GM21786 (cell line): ENCODE data around the gene STARD3.
"Not testable (repeated sequence)": the region's sequence is repeated elsewhere in the genome, so short reads cannot be mapped to it uniquely, and the experiment has no call there.

ENCODE experiments used
- ATAC-seq: cut with Tn5 transposase; IDR thresholded peaks from one replicate; pipeline ENCODE4 v1.9.1; 2021; ENCODE audit not compliant: unreplicated experiment

Gene STARD3

DNA sequence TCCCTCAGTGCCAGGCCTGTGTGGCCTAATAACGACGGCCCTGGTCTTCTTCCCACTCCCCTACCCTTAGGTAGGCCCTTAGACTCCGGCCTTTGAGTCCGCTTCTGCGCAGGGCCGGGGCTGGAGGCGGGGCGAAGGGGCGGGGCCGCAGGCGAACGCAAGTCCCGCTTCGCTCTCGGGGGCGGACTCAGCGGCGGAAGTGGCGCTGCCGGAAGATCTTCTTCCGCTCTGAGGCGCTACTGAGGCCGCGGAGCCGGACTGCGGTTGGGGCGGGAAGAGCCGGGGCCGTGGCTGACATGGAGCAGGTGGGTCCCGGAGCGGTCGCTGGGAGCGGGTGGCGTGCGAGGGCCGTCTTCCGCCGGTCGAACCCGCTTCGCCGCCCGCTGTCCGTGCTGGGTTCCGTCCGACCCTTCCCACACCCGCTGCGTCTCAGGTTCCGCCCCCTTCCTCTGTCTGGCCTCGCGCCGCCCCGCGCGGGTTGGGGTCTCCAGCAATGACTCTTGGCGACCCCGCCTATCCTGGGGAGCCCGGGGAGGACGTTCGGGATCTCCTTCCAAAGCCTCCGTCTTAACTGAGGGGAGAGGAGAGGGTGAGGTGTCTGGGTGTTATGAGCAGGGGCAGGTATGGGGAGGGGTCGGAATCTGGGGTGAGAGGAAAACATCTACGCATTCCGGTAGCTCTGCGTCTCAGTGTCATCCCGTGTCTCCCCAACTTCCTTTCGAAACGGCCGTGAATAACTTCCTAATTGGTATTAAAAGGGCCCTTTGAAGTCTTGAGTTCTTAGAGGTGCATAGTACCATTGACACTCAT is at the start of gene STARD3:
Gene STARD3, plus strand, starts transcription at position 218 of the 810 bp plus-strand sequence. CDS start 16,388 bp downstream, outside the sequence.
- peak; percentile 71 for ATAC-seq

DNA sequence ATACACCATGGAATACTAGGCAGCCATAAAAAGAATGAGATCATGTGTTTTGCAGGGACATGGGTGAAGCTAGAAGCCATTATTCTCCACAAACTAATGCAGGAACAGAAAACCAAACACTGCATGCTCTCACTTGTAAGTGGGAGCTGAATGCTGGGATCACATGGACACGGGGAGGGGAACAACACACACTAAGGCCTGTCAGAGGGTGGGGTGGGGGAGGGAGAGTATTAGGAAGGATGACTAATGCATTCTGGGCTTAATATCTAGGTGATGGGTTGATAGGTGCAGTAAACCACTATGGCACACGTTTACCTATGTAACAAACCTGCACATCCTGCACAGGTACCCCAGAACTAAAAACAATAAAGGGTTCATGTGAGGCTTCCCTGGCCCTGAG is 46.8 kb upstream of the STARD3 start:
- ATAC-seq, result not testable (repeated sequence)

DNA sequence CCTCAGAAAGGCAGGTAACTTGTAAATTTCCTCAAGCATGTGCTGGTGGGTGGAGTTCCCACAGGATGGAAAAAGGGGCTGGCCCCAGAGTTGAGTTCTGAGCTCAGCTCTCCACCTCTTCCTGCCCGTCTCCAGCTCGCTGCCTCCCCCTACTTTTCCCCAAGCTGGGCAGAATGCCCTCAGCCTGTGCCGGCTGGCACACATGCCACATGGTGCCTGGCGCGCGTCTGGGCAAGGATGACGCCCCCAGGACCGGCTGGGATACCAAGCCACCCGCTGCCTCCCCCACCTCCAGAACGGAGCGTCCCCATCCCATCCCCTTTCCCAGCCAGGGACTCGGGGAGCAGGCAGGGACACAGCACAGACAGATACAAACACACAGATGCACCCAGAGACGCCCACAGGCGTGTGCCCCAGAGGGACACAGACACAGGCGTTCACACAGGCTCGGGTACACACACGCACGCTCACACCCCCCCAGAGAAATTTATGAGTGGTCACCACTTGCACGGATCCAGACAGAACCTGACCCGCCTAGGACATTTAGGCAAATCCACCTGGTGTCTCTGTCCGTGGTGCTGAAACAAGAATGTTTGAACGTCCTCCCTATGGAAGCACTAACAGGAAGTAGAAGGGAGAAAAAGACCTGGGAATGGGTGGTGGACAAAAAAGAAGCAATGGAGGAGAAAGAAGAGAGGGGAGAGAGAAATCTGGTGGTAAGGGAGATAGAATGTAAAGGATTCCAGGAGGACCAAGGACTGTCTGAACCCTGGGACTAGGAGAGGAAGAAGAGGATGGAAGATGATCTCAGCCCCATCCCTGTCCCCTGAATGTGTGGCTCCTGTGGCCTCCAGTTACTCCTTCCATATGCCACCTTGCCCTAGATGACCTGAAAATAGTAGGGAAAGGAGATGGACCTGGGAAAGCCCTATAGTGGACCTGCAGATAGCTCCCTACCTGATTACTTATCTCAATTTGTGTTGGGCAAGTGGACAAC is 44.7 kb upstream of the STARD3 start:
- ATAC-seq, result no peak

DNA sequence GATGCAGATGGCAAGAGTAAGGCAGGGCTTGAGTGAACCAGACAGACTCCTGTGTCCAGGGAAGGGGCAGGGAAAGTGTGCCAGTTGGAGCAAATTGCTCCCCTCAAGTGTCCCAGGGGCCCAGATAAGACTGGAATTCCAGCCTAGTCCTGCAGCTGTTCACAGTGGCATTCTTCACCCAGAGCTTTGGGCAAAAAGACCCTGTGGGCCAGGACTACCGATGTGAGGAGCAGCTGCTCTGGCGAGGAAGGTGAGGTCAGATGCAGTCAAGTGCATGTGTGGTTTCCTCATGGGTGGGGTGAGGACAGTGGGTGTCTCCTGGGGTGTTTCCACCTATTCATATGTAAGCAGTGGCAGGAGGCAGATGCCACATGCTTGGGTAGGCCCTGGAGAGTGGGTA is 43.6 kb upstream of the STARD3 start:
- ATAC-seq, result no peak

DNA sequence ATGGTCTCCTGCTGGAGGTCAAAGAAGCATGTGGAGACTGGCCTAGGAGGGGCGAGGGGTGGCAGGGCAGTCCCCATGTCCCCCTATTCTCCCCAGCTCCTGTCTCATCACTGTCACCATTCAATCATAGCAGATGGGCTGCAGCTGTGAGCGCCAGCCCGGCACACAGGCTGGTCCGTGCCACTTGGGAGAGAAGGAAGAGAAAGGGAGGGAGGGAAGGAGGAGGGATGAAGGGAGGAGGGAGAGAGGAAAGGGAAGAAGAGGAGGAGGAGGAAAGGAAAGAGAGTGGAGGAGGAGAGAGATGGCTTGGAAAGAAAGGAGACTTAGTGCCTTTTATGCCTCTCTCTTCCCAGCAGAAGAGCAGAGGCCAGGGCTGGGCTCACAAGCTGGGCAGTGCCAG is 41.6 kb upstream of the STARD3 start:
- ATAC-seq, result no peak

DNA sequence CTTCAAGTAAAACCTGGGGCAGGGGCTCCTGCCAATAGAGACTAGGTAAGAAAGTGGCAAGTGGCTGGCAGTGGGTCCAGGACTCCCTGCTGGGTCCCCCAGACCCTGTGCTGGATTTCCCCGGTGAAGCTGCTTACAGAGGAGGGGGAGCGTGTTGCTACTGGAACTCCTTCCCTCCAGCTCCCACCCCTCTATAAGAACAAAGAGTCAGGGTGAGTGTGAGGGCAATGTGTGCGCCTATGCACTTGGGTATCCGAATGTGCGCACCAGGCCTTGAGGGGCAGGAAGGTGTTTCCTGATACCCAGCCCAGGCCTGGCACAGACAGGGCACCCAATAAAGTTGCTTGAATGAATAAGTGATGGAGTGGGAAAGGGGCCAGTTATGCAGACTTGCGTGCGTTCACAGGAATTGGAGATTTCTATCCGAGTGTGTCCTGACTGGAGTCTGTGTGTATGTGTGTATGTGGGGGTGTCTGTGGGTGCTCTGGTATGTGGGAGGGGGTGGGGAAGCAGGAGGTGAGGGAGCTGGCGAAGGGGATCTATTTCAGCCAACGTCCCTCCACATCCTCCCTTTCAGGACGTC is 40.9 kb upstream of the STARD3 start:
- ATAC-seq, result no peak

DNA sequence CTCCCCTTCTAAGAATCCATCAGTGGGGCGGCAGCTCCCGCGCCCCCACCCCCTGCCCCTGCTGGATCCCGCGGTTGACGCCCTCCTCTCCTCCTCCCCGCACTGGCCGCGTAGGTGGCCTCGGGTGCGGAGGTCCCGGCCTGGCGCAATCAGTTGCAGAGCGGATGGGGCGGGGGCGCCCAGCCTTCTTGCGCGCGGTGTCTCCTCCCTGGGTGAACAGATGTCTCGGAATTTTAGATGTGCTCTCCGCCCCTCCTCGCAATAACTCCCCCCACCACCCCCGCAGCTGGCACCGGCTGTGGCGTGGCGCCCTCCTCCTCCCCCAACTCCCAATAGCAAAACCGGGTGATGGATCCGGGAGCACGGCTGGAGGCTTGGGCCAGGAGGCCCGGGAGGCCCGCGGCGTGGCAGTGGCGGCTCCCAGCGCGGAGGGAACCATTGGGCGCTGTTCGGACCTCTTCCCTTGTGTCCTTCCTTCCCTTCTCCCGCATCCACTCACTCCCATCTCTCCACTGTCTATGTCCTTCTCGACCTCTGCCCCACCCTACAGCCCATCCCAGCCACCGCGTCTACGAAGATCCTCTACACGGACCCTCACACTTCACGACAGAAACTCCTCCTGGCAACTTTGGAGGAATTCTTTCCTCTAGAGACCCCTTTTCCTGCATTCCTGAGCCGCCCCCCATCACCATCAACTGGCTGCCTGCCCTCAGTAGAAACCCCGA is 40.2 kb upstream of the STARD3 start:
- no peak for ATAC-seq

DNA sequence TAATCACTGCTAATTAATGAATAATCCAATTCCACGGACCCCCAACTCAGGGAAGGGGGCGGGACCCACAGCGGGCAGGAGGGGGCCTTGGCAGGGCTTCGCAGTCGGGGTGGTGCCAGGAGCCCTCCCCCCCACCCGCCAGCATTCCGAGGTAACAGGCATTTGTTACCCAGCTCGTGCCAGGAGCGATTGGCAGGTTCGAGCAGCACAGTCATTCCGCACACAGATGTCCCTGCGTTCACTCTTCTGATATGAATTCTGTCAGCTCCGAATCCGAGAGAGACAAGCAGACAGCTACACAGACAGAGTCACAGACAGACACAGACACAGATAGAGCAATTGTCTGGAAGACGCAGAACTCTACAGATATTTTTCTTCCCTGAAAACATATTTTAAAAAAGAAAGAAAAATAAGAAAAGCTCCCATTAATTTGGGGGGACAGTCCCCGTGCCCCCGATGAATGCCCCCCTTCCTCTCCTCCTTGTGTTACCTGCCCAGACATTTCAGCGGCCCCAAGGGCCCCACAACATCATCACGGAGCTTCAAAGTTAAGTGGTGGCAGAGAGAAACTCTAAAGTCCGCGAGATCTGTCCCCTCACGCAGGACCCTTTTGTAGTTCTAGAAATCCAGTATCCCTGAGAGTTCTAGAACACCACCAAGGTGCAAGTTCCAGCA is 39.4 kb upstream of the STARD3 start:
- ATAC-seq, result no peak

DNA sequence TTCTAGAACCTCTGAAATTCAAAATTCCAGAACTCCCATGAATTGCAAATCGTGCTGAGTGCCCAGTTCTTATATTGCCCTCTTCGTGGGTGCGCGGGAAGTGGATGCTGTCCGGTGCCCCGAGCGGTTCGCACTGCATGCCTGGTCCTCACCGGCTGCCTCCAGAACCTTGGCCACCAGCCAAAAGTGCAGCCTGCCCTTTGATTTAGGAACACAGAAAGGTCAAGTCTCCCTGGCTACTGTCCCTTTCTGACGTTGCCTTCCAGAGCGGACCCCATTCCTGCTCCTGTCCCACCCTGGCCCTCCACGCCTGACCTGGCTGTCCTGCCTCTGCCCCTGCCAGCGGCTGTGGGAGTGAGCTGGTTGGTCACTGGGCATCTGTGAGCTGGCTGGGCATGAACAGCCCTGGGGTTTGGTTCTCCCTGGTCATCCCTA is 38.9 kb upstream of the STARD3 start:
- ATAC-seq, result no peak

DNA sequence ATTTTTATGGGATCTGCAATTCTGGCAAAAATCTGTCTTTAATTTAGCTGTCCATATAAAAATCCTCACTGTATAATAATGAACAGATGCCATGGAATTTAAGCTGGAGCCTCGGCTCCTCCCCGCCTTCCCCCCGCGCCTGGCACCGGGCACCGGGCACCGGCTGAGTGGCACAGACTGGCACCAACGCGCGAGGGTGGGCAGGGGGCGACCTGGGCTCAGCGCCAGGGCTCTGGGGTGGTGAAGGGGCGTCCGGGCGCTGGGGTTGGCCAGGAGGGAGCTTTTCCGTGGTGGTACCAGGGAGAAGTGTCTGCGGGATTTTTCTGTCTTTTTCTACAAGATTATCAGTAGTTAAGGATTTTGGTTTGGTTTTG is 38.3 kb upstream of the STARD3 start:
- no peak for ATAC-seq

DNA sequence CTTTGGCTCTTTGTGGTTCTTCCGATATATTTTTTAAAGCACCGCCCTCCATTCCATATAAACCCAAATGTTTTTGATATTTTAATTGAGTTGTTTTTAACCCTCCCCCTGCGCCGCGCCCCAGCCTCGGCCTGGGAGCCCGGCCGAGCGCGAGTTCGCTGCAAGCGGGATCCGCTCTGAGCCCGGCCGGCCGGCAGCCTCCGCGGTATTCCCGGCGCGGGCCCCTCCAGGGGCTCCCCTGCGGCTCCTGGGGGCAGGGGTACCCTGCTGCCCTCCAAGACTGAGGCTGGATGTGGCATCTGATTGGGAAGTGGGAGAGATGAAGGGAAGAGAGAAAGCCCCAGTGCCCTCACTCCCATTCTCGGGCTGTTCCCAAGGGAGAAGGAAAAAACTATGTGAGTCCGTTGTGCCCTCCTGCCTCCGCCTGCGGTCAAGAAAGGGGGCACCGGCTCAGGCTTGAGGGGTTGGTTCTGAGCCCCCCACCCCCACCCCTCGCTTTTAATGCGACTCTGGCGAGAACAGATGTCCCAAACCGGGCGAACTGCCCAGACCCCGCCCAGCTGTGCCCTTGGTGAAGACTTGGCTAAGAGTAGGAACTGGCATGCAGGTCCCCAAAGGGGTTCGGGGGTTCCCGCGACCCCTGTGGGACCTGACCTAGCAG is 37.8 kb upstream of the STARD3 start:
- no peak for ATAC-seq

DNA sequence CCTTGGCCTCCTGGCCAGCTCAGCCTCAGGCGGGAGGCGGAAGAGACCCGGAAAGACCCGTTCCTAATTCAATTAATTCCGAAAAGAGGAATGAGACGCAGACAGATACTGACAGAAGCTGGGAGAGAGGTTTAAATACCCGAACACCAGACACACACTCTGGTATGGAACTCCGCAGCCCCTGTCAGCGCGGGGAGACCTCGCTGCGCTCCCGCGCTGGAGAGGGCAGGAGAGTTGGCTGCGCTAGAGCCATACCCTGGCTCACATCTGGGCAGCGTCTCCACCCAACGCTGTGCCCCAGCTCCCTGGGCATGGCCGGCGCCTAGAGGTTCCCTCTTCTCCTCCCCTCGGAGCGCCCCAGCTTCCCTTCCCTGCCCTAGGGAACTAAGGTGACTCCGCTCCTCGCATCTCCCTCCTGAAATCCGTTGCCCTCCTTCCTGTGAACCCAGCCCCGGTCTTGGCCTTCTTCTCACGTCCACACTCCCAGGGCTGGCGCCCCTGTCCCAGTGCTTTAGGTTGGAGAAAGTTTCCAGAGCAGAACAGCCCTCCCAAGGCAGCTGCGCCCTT is 37.2 kb upstream of the STARD3 start:
- ATAC-seq, result no peak

DNA sequence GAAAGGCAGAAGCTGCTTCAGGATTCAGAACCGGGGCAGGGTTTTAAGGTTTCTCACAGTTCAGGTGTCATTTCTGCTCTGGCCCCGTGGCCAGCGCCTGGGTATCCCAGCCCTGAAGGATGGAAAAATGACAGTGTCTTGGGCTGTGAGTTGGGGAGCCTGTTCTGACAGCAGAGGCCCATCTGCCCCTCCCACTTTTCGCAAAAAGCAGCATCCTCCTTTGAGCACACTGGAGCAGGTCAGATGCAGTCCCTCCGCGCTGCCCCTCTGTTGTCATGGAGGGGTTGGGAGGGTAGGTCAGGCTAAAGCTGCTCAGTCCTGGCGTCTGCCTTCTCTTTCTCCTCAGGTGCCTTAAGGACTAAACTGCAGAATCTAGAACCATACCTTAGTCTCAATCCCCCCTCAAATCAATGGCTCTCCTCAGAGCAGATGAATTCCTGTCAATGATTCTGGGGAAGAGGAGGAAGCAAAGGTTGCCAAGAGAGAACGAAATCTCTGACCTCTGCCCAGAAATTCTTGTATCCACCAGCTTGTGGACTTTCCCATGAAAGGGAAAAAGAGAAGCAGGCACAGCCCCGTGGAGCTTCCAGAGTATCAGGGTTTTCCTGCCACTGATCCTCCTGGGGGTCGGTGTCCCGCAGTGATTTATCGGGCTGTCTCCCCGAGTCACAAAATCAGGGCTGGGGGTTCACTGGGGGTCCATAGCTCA is 36.5 kb upstream of the STARD3 start:
- no peak for ATAC-seq

DNA sequence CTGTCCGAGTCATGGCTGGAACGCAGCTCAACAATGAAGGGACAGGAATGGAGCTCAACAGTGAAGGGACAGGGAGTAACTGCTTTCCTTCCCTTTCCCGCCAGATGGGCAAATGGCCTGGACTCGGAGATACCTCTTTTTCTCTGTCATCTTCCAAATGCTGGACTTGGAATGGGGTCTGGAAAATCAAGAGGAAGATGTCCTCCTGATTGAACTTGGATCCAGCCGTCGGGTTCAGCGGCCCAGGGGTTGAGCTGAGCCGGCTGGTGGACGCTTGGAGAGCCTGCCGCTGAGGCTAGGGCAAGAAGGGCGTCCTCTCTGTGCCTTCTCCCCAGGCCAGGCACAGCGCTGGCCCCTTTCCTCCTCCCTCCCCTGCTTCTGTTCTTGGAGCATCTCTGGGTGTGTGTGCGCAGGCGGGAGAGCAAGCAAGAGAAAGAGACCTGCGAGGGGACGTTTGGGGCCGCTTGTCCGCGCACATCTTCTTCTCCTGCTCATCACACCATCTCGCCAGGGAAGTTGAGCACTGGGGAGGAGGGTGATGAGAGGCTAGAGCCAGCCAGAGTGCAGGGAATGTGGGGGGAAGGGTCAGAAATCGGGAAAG is 35.8 kb upstream of the STARD3 start:
- ATAC-seq, result no peak

DNA sequence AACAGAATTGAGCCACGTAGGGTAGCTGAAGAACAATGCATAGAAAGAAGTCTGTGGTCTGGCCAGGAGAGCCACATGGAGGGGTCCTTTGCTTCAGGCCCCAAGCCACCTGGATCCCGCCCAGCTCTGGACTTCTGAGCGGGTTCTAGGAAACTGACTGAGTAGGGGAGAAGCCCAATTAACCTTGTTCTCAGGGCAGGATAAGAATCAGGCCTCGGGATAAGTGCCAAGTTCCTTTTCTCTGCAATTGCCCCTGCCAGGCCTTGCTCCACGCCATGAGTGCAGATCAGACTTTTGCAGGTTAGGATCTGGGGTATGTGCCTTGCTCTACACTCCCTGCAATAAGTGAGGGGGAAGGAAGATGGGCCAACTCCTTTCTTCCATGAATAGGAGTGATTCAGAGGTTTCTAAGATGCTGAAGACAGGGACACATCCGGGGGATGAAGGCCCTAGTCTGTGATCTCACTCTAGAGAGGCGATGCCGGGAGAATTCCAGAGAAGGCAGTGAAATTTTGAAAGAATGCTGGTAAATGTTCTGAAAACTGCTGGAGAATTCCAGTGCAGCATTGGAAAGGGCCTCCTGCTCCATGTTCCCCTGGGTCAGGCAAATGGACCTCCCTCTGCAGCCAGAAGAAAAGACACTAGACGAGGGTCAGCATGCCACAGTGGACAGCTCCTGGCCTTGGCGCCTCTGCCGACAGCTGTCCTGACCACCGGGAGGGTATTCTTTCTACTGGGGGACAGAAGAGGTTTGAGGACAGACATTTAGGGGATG is 35.0 kb upstream of the STARD3 start:
- no peak for ATAC-seq

DNA sequence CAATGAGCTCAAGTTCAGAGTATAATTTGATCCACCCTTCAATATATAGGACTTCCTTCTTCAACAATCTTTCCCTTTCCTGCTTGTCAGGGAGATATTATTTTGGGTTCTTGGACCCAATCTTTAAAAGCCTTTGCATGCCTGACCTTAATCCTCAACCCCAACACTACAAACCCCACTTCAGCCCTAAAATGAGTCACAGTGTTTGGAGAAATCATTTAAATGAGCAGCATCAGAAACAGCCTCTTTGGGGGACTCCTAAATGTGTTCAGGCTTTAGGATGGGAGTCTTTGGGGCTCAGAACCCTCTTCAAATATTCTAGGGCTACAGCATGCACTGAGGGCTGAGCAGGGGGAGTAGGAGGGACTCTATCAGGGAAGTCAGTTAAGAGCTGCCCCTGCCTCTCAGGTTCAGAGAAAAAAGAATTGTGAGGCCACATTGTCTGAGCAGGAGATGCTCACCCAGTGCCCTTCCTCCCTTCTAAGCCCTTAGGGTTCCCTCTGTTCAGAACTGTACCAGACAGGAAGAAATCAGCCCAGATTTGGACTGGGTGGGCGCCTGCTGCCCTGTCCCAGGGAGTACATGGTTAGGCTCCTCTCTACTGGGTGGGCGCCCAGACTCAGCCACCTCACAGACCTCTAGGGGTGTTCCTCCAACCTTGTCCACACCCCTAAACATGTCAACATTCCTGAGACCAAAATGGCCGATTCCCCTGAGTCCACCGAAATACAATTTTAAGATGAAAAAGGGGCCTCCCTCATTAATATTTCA is 34.2 kb upstream of the STARD3 start:
- no peak for ATAC-seq
